ENCODE data around the gene JAKMIP3.
A peak's percentile ranks its signal among the peaks of the same experiment; 100 is the strongest.

Gene JAKMIP3

DNA sequence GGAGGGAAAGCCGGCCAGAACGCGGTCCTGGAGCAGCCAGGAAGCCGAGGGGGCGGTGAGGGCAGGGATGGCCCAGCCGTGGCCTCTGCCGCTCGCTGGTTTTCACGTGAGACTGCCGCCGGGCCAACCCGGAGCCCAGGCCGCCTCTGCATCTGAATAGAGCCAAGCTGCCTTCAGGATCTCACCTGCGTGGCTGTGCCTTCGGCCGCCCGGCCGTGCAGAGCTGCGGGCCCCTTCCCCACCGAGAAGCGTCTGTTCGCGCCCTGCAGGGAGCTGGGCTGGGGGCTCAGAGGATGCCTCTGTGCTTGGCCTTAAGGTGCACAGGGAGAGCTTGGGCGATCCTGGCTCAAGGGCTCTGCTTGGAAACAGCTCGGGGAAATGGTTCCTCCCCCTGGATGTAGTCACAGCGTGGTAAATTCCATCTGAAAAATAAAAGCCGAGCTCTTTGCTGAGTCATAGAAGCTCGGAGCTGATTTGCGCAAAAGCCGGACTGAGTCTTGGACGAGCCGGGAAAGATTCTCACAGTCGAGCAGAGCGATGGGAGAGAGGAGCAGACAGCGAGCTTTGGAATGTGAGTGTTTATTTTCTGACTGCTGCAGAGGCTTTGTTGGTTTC, at the start of gene JAKMIP3:
JAKMIP3 (plus strand) TSS at position 456 of the 615 bp plus-strand sequence. CDS start 38,863 bp downstream, outside the sequence.
- no peaks in the 10 kb centered on the region for H3K36me3 Mint-ChIP-seq (ENCODE audit: low read depth)
- H3K4me3 Mint-ChIP-seq = peak within 1 kb of the TSS; percentile 64

DNA sequence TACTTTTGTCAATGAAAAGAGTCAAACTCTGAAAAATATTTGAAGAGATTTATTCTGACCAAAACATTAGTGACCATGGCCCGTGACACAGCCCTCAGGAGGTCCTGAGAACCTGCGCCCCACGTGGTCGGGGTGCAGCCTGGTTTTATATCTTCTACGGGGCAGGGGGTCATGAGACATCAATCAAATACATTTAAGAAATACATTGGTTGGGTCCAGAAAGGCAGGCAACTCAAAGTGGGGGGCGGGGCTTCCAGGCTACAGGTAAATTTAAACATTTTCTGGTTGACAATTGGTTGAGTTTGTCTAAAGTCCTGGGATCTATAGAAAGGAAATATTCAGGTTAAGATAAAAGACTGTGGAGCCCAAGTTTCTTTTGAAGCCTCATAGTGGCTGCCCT, 49.2 kb upstream of the JAKMIP3 start:
- Mint-ChIP-seq H3K27me3 (ENCODE audit: low read depth) (peaks cover 10% of the 10 kb centered on the region), H3K36me3 (ENCODE audit: low read depth) (no peaks in the 10 kb centered on the region), H3K4me1 (ENCODE audit: low read depth) (peaks cover 2% of the 10 kb centered on the region), H3K4me3 (no peak overlapping the region), H3K9me3 (no peaks in the 10 kb centered on the region), H3K27ac (no peak overlapping the region)

More for the DNA sequence above, at the start of gene JAKMIP3:
- peaks cover 5% of the 10 kb centered on the region for H3K27me3 Mint-ChIP-seq (ENCODE audit: low read depth)
- H3K9me3 Mint-ChIP-seq = no peaks in the 10 kb centered on the region
- H3K27ac Mint-ChIP-seq = no peak within 1 kb of the TSS
- H3K4me1 Mint-ChIP-seq (ENCODE audit: low read depth) = peaks cover 3% of the 10 kb centered on the region

GRCh38 chr10:132018446-132018845, 47.3 kb upstream of the JAKMIP3 start:
- H3K36me3 Mint-ChIP-seq (ENCODE audit: low read depth) = no peaks in the 10 kb centered on the region
- H3K27me3 Mint-ChIP-seq (ENCODE audit: low read depth) = peaks cover 10% of the 10 kb centered on the region
- no peaks in the 10 kb centered on the region for H3K9me3 Mint-ChIP-seq
- no peak overlapping the region for H3K4me3 Mint-ChIP-seq
- H3K4me1 Mint-ChIP-seq (ENCODE audit: low read depth) = peaks cover 7% of the 10 kb centered on the region
- H3K27ac Mint-ChIP-seq = no peak overlapping the region

GRCh38 chr10:132019366-132019765, 46.4 kb upstream of the JAKMIP3 start:
- H3K4me3 Mint-ChIP-seq = no peak overlapping the region
- H3K27ac Mint-ChIP-seq = no peak overlapping the region
- peaks cover 14% of the 10 kb centered on the region for H3K27me3 Mint-ChIP-seq (ENCODE audit: low read depth)
- no peaks in the 10 kb centered on the region for H3K9me3 Mint-ChIP-seq
- no peaks in the 10 kb centered on the region for H3K36me3 Mint-ChIP-seq (ENCODE audit: low read depth)
- H3K4me1 Mint-ChIP-seq (ENCODE audit: low read depth) = peaks cover 8% of the 10 kb centered on the region

GRCh38 chr10:132020456-132020855, 45.3 kb upstream of the JAKMIP3 start:
- H3K27me3 Mint-ChIP-seq (ENCODE audit: low read depth) = peaks cover 22% of the 10 kb centered on the region
- H3K4me1 Mint-ChIP-seq (ENCODE audit: low read depth) = peaks cover 6% of the 10 kb centered on the region
- no peak overlapping the region for H3K27ac Mint-ChIP-seq
- no peaks in the 10 kb centered on the region for H3K9me3 Mint-ChIP-seq
- no peak overlapping the region for H3K4me3 Mint-ChIP-seq
- H3K36me3 Mint-ChIP-seq (ENCODE audit: low read depth) = no peaks in the 10 kb centered on the region

GRCh38 chr10:132021046-132021445, 44.7 kb upstream of the JAKMIP3 start:
- Mint-ChIP-seq H3K4me3 (no peak overlapping the region), H3K36me3 (ENCODE audit: low read depth) (no peaks in the 10 kb centered on the region), H3K9me3 (no peaks in the 10 kb centered on the region), H3K27ac (no peak overlapping the region), H3K4me1 (ENCODE audit: low read depth) (peaks cover 6% of the 10 kb centered on the region), H3K27me3 (ENCODE audit: low read depth) (peaks cover 22% of the 10 kb centered on the region)

GRCh38 chr10:132021504-132022143, 44.1 kb upstream of the JAKMIP3 start:
- Mint-ChIP-seq H3K4me1 (ENCODE audit: low read depth) (peaks cover 6% of the 10 kb centered on the region), H3K4me3 (no peak overlapping the region), H3K36me3 (ENCODE audit: low read depth) (no peaks in the 10 kb centered on the region), H3K27ac (no peak overlapping the region), H3K27me3 (ENCODE audit: low read depth) (peaks cover 27% of the 10 kb centered on the region), H3K9me3 (no peaks in the 10 kb centered on the region)

DNA sequence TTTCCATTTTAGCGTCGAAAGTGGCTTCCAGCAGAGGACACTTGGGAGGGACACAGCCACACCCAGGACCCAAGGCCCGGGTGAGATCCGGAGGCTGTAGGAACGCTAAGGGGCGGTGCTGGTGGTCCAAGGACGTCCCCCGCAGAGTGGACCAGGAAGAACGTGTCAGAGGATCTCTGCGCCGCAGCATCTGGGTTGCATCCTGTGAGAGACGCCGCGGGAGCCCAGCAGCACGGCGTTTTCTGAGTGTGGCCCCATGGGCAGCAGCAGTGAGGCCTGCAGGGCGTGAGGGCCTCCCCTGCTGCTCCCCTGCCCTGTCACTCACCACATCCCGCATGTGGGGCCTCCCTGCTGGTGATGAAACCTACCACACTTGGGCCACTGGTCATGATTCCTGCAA, 43.5 kb upstream of the JAKMIP3 start:
- Mint-ChIP-seq H3K9me3 (no peaks in the 10 kb centered on the region), H3K36me3 (ENCODE audit: low read depth) (no peaks in the 10 kb centered on the region), H3K27ac (no peak overlapping the region), H3K4me1 (ENCODE audit: low read depth) (peaks cover 6% of the 10 kb centered on the region), H3K4me3 (no peak overlapping the region), H3K27me3 (ENCODE audit: low read depth) (peaks cover 31% of the 10 kb centered on the region)

DNA sequence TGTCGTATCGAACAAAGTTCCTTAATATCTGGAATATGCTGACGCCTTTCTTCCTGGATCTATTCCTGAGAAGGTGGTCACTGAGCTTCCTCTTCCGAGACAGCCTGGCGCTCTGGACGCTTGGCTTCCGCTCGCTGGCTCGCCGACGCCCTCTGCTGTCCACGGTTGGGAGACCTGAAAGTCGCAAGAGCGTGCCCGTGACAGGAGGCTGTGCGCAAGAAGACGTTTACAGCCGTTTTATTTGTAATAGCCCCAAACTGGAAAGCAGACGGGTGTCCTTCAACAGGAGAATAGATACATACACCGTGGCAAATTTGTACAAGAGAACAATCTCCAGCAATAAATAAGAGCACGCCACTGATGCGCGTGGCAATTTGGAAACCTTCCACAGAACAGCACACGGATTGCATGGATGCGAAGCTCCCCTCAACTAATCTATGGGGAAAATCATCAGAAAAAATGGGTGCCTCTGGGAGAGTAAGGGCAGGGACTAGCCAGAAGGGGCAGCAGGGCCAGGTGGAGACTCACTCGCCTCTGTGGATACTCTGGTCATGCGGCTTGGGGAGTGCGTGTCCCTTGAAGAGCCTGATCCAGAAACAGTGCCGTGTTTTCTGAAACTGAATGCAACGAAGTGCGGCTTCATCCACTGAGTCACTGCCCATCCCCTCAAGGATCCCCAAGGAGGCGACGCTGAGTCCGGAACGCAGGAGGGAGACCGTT, 42.5 kb upstream of the JAKMIP3 start:
- no peaks in the 10 kb centered on the region for H3K36me3 Mint-ChIP-seq (ENCODE audit: low read depth)
- peaks cover 35% of the 10 kb centered on the region for H3K27me3 Mint-ChIP-seq (ENCODE audit: low read depth)
- peak overlapping the region; percentile 2 for H3K4me3 Mint-ChIP-seq
- peak overlapping the region; percentile 32 for H3K27ac Mint-ChIP-seq
- peaks cover 6% of the 10 kb centered on the region for H3K4me1 Mint-ChIP-seq (ENCODE audit: low read depth)
- no peaks in the 10 kb centered on the region for H3K9me3 Mint-ChIP-seq

GRCh38 chr10:132027423-132027983, 38.2 kb upstream of the JAKMIP3 start:
- no peak overlapping the region for H3K4me3 Mint-ChIP-seq
- H3K27me3 Mint-ChIP-seq (ENCODE audit: low read depth) = peaks cover 47% of the 10 kb centered on the region
- no peaks in the 10 kb centered on the region for H3K36me3 Mint-ChIP-seq (ENCODE audit: low read depth)
- H3K9me3 Mint-ChIP-seq = no peaks in the 10 kb centered on the region
- no peak overlapping the region for H3K27ac Mint-ChIP-seq
- peaks cover 6% of the 10 kb centered on the region for H3K4me1 Mint-ChIP-seq (ENCODE audit: low read depth)

GRCh38 chr10:132028706-132029105, 37.0 kb upstream of the JAKMIP3 start:
- H3K9me3 Mint-ChIP-seq = no peaks in the 10 kb centered on the region
- no peaks in the 10 kb centered on the region for H3K36me3 Mint-ChIP-seq (ENCODE audit: low read depth)
- peaks cover 50% of the 10 kb centered on the region for H3K27me3 Mint-ChIP-seq (ENCODE audit: low read depth)
- H3K4me1 Mint-ChIP-seq (ENCODE audit: low read depth) = peaks cover 2% of the 10 kb centered on the region
- no peak overlapping the region for H3K27ac Mint-ChIP-seq
- H3K4me3 Mint-ChIP-seq = no peak overlapping the region

GRCh38 chr10:132030898-132031463, 34.8 kb upstream of the JAKMIP3 start:
- Mint-ChIP-seq H3K4me1 (ENCODE audit: low read depth) (no peaks in the 10 kb centered on the region), H3K36me3 (ENCODE audit: low read depth) (no peaks in the 10 kb centered on the region), H3K9me3 (no peaks in the 10 kb centered on the region), H3K27ac (no peak overlapping the region), H3K4me3 (no peak overlapping the region), H3K27me3 (ENCODE audit: low read depth) (peaks cover 56% of the 10 kb centered on the region)

DNA sequence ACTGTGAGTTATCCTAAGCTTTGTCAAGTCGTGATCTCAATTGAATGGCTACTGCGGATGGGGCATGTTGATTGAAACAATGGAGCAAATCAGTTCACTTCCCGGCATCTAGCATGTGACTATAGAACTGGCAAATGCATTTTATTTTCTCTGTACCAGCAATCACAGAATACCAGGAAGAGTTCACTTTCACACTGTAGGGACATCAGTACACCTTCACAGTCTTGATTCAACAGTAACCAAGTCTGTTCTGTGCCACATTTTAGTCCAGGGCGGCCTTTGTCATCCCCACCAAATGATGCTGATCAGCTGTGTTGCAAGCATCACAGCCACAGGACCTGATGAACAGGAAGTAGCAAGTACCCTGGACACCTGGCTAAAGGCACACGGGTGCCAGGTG, 32.1 kb upstream of the JAKMIP3 start:
- H3K27me3 Mint-ChIP-seq (ENCODE audit: low read depth) = peaks cover 59% of the 10 kb centered on the region
- H3K36me3 Mint-ChIP-seq (ENCODE audit: low read depth) = no peaks in the 10 kb centered on the region
- H3K27ac Mint-ChIP-seq = no peak overlapping the region
- no peaks in the 10 kb centered on the region for H3K9me3 Mint-ChIP-seq
- H3K4me1 Mint-ChIP-seq (ENCODE audit: low read depth) = no peaks in the 10 kb centered on the region
- no peak overlapping the region for H3K4me3 Mint-ChIP-seq

GRCh38 chr10:132035476-132035875, 30.3 kb upstream of the JAKMIP3 start:
- no peaks in the 10 kb centered on the region for H3K36me3 Mint-ChIP-seq (ENCODE audit: low read depth)
- H3K27ac Mint-ChIP-seq = no peak overlapping the region
- peaks cover 61% of the 10 kb centered on the region for H3K27me3 Mint-ChIP-seq (ENCODE audit: low read depth)
- H3K9me3 Mint-ChIP-seq = no peaks in the 10 kb centered on the region
- no peak overlapping the region for H3K4me3 Mint-ChIP-seq
- H3K4me1 Mint-ChIP-seq (ENCODE audit: low read depth) = no peaks in the 10 kb centered on the region
